Astrocyte of the spinal cord (primary cell): ENCODE results near the gene PRPF19.

Source experiments
- DNase-seq: peaks from one replicate; pipeline ENCODE4 v3.0.0; 2011; ENCODE audit warnings: low read depth, low spot score
- H3K4me3 ChIP-seq: 2 replicates; pipeline ENCODE4 v1.5.1; 2011; ENCODE audit warnings: low read depth, mild to moderate bottlenecking, low read length, moderate library complexity
- CTCF ChIP-seq: IDR thresholded peaks from 2 replicates; pipeline ENCODE4 v1.5.1; 2012; ENCODE audit warnings: low read depth, mild to moderate bottlenecking, low read length, inconsistent platforms
- in situ Hi-C: cut with HindIII; loops from 2 replicates; pipeline ENCODE4 v1.10.0; 2017; ENCODE audit warnings: low sequenced_read_pairs

PRPF19 gene

DNA sequence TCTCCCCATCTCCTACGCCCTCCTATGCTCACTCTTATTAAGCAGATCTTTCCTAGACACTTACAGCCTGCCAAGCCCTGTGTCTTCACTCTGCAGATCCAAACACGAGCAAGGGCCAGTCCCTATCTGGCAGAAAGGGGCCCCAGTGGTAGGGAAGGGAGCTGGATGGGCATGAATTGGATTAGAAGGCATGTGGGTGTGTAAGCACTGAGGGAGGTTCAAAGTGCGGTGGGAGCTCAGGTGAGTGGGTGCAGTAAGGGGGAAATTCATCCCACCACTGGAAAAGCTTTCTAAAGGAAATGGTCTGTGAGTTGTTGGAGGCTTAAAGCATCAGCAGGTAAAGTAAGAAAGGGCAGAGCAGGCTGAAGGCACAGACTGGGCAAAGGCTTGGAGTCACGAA, 23.4 kb upstream of the PRPF19 start:
- TF ChIP-seq CTCF = no peak
- no peak for DNase-seq
- no peak overlapping the region for H3K4me3 ChIP-seq
- in situ Hi-C loops = no loop called here

GRCh38 chr11:60928563-60929001, 22.2 kb upstream of the PRPF19 start:
- H3K4me3 ChIP-seq = no peak overlapping the region
- no peak for TF ChIP-seq CTCF
- in situ Hi-C loops = no loop called here

GRCh38 chr11:60927600-60927999, 21.2 kb upstream of the PRPF19 start:
- DNase-seq = no peak
- no peak overlapping the region for H3K4me3 ChIP-seq
- TF ChIP-seq CTCF = no peak
- in situ Hi-C loops = no loop called here

More at GRCh38 chr11:60928563-60929001, 22.2 kb upstream of the PRPF19 start:
- DNase-seq = no peak

DNA sequence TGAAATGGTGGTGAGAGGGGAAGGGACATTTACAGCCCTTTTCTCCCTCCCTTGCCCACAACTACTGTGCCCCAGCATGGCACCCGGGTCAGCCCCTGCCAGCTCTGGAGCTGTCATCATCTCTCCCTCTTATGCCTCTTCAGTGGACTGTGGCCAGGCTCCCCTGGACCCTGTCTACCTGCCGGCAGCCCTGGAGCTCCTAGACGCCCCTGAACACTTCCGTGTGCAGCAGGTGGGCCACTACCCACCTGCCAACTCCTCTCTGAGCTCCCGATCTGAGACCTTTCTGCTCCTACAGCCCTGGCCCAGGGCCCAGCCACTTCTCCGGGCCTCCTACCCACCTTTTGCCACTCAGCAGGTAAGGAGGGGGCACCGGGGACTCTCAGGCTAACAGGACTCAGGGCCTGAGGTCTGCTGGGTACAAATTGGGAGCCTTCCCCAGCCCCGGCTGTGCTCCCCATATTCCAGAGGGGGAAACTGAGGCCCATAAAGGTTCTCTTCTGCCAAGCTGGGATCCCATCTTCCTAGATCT, 20.7 kb upstream of the PRPF19 start:
- H3K4me3 ChIP-seq = no peak overlapping the region
- in situ Hi-C loops = no loop called here
- DNase-seq = no peak
- no peak for TF ChIP-seq CTCF

- in situ Hi-C loops = no loop called here
- no peak for DNase-seq
- TF ChIP-seq CTCF = no peak
- H3K4me3 ChIP-seq = no peak overlapping the region
Measured at GRCh38 chr11:60926500-60926899, 20.1 kb upstream of the PRPF19 start.

- TF ChIP-seq CTCF = no peak
- H3K4me3 ChIP-seq = no peak overlapping the region
- in situ Hi-C loops = no loop called here
- DNase-seq = no peak
Measured at GRCh38 chr11:60925868-60926267, 19.5 kb upstream of the PRPF19 start.
